ENCODE results near the gene BASP1. TPM values are rescaled to one million over a fixed set of nuclear protein-coding genes. Genes with fewer than 3 reads are reported as not detected.

Gene BASP1
- total and polyA plus RNA-seq, 10 of the 15 experiments (the other 5 are each of a cell fraction or from before 2014, with no cell fraction given) = 27.3 to 190 (median 102) TPM

DNA sequence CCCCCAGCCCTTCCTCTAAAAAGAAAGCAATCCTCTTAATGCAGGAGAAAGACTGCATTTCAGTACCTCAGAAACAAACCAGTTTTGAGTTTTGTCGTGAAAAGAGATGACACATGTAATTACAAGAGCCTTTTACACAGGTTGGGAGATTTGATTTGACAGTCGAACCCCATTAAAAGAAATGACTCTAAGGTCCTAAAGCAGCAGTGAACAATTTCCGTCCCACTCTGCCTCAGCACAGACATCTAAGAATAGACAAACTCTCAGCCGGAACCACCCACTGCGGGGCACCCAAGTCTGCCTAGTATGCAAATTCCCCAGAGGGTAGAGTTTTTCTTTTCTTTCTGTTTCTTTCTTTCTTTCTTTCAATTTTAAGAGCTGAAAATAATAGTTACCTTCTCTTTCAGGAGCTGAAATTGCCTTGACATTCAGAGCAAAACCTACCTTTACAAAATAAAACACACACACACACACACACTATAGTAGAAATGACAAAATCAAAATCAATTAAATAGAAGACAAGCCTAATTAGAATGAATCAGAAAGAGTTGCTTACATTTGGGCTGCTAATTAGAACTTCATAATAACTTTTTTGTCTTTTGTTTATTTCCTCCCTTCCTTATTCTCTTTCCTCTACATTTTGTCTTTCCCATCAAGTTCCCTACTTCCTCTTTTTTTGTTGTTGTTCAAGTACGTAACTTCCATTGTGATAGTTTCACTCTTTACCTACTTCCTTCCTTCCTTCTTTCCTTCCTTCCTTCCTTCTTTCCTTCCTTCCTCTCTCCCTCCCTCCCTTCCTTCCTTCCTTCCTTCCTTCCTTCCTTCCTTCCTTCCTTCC lies 65.1 kb downstream of the BASP1 start (continued):
- TF ChIP-seq, protein P1, sequence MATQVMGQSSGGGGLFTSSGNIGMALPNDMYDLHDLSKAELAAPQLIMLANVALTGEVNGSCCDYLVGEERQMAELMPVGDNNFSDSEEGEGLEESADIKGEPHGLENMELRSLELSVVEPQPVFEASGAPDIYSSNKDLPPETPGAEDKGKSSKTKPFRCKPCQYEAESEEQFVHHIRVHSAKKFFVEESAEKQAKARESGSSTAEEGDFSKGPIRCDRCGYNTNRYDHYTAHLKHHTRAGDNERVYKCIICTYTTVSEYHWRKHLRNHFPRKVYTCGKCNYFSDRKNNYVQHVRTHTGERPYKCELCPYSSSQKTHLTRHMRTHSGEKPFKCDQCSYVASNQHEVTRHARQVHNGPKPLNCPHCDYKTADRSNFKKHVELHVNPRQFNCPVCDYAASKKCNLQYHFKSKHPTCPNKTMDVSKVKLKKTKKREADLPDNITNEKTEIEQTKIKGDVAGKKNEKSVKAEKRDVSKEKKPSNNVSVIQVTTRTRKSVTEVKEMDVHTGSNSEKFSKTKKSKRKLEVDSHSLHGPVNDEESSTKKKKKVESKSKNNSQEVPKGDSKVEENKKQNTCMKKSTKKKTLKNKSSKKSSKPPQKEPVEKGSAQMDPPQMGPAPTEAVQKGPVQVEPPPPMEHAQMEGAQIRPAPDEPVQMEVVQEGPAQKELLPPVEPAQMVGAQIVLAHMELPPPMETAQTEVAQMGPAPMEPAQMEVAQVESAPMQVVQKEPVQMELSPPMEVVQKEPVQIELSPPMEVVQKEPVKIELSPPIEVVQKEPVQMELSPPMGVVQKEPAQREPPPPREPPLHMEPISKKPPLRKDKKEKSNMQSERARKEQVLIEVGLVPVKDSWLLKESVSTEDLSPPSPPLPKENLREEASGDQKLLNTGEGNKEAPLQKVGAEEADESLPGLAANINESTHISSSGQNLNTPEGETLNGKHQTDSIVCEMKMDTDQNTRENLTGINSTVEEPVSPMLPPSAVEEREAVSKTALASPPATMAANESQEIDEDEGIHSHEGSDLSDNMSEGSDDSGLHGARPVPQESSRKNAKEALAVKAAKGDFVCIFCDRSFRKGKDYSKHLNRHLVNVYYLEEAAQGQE (IDR thresholded peaks at IDR 0.05; ENCODE audit: low read depth, low read length) = no peak
- TF ChIP-seq TARDBP (IDR thresholded peaks at IDR 0.05; ENCODE audit: borderline replicate concordance) (no peak), SUPT20H (IDR thresholded peaks at IDR 0.05; ENCODE audit: borderline replicate concordance, control insufficient read depth, low read depth, low read length) (no peak), BACH1 (IDR thresholded peaks at IDR 0.05; ENCODE audit: borderline replicate concordance) (no peak), PML (IDR thresholded peaks at IDR 0.05; ENCODE audit: low read length) (peak; percentile 78; the same call in 1 of the 2 replicates), TBL1XR1 (IDR thresholded peaks at IDR 0.05; ENCODE audit: low read depth, low read length) (peak; percentile 95), LARP7 (IDR thresholded peaks at IDR 0.05) (no peak), CHD4 (IDR thresholded peaks at IDR 0.05) (no peak), MEF2A (IDR thresholded peaks at IDR 0.05; ENCODE audit: insufficient read depth, low read depth, low read length) (peak; percentile 99), BMI1 (IDR thresholded peaks at IDR 0.05; ENCODE audit: borderline replicate concordance) (no peak), CEBPB (IDR thresholded peaks at IDR 0.05; ENCODE audit: borderline replicate concordance in 1 of 2, low read depth in 2 of 2, low read length in 2 of 2) (peak in 1 of 2 experiments; percentile 90; a peak in 2 of 4 replicates), TCF12 (IDR thresholded peaks at IDR 0.05; ENCODE audit: low read depth, low read length) (0 out of 2 replicates have a peak, but pooled peaks have one; percentile 39), MYB (IDR thresholded peaks at IDR 0.05; ENCODE audit: borderline replicate concordance, low read depth, low read length) (no peak), SMARCA5 (IDR thresholded peaks at IDR 0.05) (no peak), KAT2A (conservative IDR thresholded peaks at IDR 0.05; ENCODE audit: control insufficient read depth, low read depth, low read length) (no peak), ZBED1 (IDR thresholded peaks at IDR 0.05; ENCODE audit: borderline replicate concordance) (peak; percentile 94), SREBF2 (IDR thresholded peaks at IDR 0.05; ENCODE audit: low read length) (no peak), HDAC2 (IDR thresholded peaks at IDR 0.05) (peak; percentile 73; the same call in 1 of the 2 replicates)
- TF ChIP-seq, protein P2, sequence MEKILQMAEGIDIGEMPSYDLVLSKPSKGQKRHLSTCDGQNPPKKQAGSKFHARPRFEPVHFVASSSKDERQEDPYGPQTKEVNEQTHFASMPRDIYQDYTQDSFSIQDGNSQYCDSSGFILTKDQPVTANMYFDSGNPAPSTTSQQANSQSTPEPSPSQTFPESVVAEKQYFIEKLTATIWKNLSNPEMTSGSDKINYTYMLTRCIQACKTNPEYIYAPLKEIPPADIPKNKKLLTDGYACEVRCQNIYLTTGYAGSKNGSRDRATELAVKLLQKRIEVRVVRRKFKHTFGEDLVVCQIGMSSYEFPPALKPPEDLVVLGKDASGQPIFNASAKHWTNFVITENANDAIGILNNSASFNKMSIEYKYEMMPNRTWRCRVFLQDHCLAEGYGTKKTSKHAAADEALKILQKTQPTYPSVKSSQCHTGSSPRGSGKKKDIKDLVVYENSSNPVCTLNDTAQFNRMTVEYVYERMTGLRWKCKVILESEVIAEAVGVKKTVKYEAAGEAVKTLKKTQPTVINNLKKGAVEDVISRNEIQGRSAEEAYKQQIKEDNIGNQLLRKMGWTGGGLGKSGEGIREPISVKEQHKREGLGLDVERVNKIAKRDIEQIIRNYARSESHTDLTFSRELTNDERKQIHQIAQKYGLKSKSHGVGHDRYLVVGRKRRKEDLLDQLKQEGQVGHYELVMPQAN (conservative IDR thresholded peaks at IDR 0.05) = no peak
- TF ChIP-seq, protein P3, sequence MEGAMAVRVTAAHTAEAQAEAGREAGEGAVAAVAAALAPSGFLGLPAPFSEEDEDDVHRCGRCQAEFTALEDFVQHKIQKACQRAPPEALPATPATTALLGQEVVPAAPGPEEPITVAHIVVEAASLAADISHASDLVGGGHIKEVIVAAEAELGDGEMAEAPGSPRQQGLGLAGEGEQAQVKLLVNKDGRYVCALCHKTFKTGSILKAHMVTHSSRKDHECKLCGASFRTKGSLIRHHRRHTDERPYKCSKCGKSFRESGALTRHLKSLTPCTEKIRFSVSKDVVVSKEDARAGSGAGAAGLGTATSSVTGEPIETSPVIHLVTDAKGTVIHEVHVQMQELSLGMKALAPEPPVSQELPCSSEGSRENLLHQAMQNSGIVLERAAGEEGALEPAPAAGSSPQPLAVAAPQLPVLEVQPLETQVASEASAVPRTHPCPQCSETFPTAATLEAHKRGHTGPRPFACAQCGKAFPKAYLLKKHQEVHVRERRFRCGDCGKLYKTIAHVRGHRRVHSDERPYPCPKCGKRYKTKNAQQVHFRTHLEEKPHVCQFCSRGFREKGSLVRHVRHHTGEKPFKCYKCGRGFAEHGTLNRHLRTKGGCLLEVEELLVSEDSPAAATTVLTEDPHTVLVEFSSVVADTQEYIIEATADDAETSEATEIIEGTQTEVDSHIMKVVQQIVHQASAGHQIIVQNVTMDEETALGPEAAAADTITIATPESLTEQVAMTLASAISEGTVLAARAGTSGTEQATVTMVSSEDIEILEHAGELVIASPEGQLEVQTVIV (IDR thresholded peaks at IDR 0.05; ENCODE audit: borderline replicate concordance, partially characterized antibody) = no peak
- TF ChIP-seq, protein P4, sequence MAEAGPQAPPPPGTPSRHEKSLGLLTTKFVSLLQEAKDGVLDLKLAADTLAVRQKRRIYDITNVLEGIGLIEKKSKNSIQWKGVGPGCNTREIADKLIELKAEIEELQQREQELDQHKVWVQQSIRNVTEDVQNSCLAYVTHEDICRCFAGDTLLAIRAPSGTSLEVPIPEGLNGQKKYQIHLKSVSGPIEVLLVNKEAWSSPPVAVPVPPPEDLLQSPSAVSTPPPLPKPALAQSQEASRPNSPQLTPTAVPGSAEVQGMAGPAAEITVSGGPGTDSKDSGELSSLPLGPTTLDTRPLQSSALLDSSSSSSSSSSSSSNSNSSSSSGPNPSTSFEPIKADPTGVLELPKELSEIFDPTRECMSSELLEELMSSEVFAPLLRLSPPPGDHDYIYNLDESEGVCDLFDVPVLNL (IDR thresholded peaks at IDR 0.05; ENCODE audit: low read depth, low read length) = no peak
